ENCODE data around the gene XCR1.

Gene XCR1

DNA sequence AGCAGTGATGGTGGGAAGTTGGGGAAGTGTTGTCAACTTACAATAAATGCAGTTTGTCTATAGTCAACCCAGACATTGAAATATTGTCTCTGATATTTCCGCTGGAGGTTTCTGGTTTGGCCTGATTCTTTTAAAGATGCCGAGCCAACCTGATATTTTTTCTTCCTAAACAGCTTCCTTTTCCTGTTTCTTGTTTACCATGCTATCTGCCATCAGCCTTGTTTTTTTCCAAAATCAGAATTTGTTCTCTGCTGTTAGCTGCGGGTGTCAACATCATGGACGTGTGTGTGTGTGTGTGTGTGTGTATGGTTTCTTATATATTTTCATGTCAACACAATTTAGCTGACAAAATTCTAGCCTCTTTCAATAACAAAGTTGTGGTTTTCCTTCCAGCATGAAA, 41.2 kb upstream of the XCR1 start:
- Histone ChIP-seq H3K36me3 (replicated peaks) (no peaks in the 10 kb centered on the region), H3K27me3 (replicated peaks) (no peaks in the 10 kb centered on the region), H3K4me3 (ENCODE audit: low read depth, low read length) (no peak overlapping the region), H3K27ac (no peak overlapping the region)
- in situ Hi-C loops (cut with HindIII; ENCODE audit: low pct_ligation_motif_present, low sequenced_read_pairs) = loop anchor here (25.0 kb wide), 1 partner anchor 306 kb away; no protein-coding TSS in a partner anchor
- TF ChIP-seq, protein P1, sequence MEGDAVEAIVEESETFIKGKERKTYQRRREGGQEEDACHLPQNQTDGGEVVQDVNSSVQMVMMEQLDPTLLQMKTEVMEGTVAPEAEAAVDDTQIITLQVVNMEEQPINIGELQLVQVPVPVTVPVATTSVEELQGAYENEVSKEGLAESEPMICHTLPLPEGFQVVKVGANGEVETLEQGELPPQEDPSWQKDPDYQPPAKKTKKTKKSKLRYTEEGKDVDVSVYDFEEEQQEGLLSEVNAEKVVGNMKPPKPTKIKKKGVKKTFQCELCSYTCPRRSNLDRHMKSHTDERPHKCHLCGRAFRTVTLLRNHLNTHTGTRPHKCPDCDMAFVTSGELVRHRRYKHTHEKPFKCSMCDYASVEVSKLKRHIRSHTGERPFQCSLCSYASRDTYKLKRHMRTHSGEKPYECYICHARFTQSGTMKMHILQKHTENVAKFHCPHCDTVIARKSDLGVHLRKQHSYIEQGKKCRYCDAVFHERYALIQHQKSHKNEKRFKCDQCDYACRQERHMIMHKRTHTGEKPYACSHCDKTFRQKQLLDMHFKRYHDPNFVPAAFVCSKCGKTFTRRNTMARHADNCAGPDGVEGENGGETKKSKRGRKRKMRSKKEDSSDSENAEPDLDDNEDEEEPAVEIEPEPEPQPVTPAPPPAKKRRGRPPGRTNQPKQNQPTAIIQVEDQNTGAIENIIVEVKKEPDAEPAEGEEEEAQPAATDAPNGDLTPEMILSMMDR (IDR thresholded peaks at IDR 0.05; ENCODE audit: low read depth, low read length, missing control alignments) = no peak
- DNase-seq = no peak

GRCh38 chr3:46067401-46067800, 40.1 kb upstream of the XCR1 start:
- H3K27ac ChIP-seq = no peak overlapping the region
- no peaks in the 10 kb centered on the region for H3K36me3 ChIP-seq (replicated peaks)
- DNase-seq = no peak
- TF ChIP-seq, protein P1 (IDR thresholded peaks at IDR 0.05; ENCODE audit: low read depth, low read length, missing control alignments) = no peak
- H3K27me3 ChIP-seq (replicated peaks) = no peaks in the 10 kb centered on the region
- no peak overlapping the region for H3K4me3 ChIP-seq (ENCODE audit: low read depth, low read length)
- in situ Hi-C loops (cut with HindIII; ENCODE audit: low pct_ligation_motif_present, low sequenced_read_pairs) = loop anchor here (25.0 kb wide), 1 partner anchor 305 kb away; no protein-coding TSS in a partner anchor

DNA sequence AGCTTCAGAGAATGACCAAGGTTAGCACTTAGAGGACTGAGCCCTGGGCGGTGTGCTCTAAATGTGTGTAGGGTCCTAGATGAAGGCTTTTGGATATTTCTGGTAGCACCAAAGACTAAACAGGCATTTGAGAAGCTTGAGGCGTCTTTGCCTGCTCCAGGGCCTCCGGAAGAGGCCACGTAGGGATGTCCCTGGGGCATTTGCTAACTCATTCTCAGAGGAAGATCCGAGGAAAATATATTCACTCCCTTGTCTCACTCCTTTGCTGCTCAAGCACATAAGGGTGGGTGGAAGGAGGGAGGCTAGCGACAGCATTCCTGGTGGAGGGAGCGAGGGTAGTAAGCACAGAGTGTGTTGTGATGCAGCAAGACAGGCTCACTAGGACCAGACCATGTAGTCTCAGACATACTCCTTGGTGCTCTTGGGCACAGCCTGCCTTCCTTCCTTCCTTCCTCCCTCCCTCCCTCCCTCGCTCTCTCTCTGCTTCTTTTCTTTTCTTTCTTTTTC, 38.5 kb upstream of the XCR1 start:
- in situ Hi-C loops (cut with HindIII; ENCODE audit: low pct_ligation_motif_present, low sequenced_read_pairs) = loop anchor here (25.0 kb wide), 1 partner anchor 304 kb away; no protein-coding TSS in a partner anchor
- TF ChIP-seq, protein P1 (IDR thresholded peaks at IDR 0.05; ENCODE audit: low read depth, low read length, missing control alignments) = no peak
- Histone ChIP-seq H3K27ac (no peak overlapping the region), H3K27me3 (replicated peaks) (no peaks in the 10 kb centered on the region), H3K4me3 (ENCODE audit: low read depth, low read length) (no peak overlapping the region), H3K36me3 (replicated peaks) (no peaks in the 10 kb centered on the region)
- DNase-seq = no peak

DNA sequence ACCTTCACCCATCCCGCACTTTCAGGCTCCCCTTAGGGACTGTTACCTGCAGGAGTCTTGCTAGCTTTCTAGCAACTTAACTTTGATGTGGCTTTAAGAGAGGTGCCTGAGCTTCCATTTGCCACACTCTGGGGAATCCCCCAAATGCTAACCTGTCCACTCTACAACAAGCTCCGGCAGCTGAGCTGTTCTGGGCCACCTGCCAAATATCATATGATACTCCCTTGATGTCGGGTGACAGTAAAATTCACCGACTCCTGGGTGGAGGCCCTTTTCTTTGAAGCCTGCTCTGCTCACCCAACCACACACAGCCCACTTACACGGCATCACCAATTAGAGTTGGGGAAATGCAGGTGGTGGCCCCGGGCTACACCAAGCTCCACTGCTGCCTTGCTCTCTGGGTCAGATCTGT, 38.0 kb upstream of the XCR1 start:
- in situ Hi-C loops (cut with HindIII; ENCODE audit: low pct_ligation_motif_present, low sequenced_read_pairs) = loop anchor here (25.0 kb wide), 1 partner anchor 303 kb away; no protein-coding TSS in a partner anchor
- no peak overlapping the region for H3K4me3 ChIP-seq (ENCODE audit: low read depth, low read length)
- no peak for DNase-seq
- TF ChIP-seq, protein P1 (IDR thresholded peaks at IDR 0.05; ENCODE audit: low read depth, low read length, missing control alignments) = no peak
- no peak overlapping the region for H3K27ac ChIP-seq
- H3K36me3 ChIP-seq (replicated peaks) = no peaks in the 10 kb centered on the region
- H3K27me3 ChIP-seq (replicated peaks) = peaks cover 4% of the 10 kb centered on the region

- Histone ChIP-seq H3K27me3 (replicated peaks) (peaks cover 5% of the 10 kb centered on the region), H3K27ac (no peak overlapping the region), H3K36me3 (replicated peaks) (no peaks in the 10 kb centered on the region), H3K4me3 (ENCODE audit: low read depth, low read length) (no peak overlapping the region)
- TF ChIP-seq, protein P1 (IDR thresholded peaks at IDR 0.05; ENCODE audit: low read depth, low read length, missing control alignments) = no peak
- in situ Hi-C loops (cut with HindIII; ENCODE audit: low pct_ligation_motif_present, low sequenced_read_pairs) = loop anchor here (25.0 kb wide), 1 partner anchor 300 kb away; no protein-coding TSS in a partner anchor
- DNase-seq = no peak
Observed at GRCh38 chr3:46062679-46063078, 35.4 kb upstream of the XCR1 start.

GRCh38 chr3:46061887-46062286, 34.6 kb upstream of the XCR1 start:
- H3K4me3 ChIP-seq (ENCODE audit: low read depth, low read length) = no peak overlapping the region
- peaks cover 5% of the 10 kb centered on the region for H3K27me3 ChIP-seq (replicated peaks)
- in situ Hi-C loops (cut with HindIII; ENCODE audit: low pct_ligation_motif_present, low sequenced_read_pairs) = loop anchor here (25.0 kb wide), 1 partner anchor 300 kb away; no protein-coding TSS in a partner anchor
- H3K27ac ChIP-seq = no peak overlapping the region
- TF ChIP-seq, protein P1 (IDR thresholded peaks at IDR 0.05; ENCODE audit: low read depth, low read length, missing control alignments) = no peak
- no peaks in the 10 kb centered on the region for H3K36me3 ChIP-seq (replicated peaks)
- no peak for DNase-seq
